Measurements from ENCODE around the gene ANGPTL8. TPM values are rescaled to one million over a fixed set of nuclear protein-coding genes. Genes with fewer than 3 reads are reported as not detected.

The ANGPTL8 gene
- total RNA-seq, 1 experiment from 2014 or later, result not detected

DNA sequence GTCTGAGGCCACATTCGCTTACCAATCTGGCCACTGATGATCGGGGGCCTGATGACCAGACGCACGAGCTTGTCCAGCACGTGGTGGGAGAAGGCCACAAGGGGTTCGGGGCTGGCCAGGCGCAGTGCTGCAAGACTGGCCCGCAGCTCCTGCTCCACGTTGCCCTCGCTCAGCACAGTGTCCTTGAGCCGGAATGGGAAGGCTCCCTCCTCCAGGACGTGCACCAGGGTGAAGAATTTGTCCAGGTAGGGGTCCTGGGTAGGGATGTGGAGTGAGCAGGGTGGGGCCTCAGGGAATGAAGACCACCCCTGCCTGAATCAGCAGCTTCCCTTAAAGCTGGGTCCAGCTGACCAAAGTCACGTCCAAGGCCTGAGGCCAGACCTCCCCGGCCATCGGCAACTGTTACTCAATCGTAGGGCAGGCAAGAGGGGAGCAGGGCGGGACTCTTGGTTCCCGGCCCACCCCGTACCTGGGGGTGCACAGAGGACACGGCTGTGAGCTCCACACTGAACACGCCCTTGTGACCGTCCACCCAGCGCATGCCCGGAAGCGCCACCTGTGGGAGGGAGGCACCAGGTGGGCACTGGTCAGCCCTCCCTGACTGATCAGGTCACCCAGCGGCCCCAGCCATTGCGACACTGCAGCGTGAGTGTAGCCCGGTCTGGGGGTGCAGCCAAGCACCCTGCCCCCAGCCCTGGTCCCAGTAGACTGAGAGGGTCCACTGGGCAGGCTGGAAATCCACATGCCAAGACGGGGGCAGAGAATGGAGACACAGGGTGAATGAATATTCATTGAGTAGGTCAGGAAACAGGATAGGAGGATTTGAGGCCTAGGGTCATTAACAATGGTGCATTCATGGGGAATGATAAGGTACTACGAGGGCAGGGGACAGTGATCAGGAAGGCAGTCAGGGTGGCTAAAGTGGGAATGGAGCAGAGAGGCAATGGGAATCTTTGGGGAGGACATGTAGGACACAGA lies 2.8 kb upstream of the ANGPTL8 start:
- no peak for DNase-seq (ENCODE audit: low read depth)

- no peak for DNase-seq (ENCODE audit: low read depth)
Observed at GRCh38 chr19:11237321-11237720, 2.1 kb upstream of the ANGPTL8 start.

- no peak for DNase-seq (ENCODE audit: low read depth)
Observed at GRCh38 chr19:11238041-11238440, 1.4 kb upstream of the ANGPTL8 start.

- DNase-seq (ENCODE audit: low read depth), result no peak
Observed at GRCh38 chr19:11238781-11239376, 540 bp upstream of the ANGPTL8 start.

DNA sequence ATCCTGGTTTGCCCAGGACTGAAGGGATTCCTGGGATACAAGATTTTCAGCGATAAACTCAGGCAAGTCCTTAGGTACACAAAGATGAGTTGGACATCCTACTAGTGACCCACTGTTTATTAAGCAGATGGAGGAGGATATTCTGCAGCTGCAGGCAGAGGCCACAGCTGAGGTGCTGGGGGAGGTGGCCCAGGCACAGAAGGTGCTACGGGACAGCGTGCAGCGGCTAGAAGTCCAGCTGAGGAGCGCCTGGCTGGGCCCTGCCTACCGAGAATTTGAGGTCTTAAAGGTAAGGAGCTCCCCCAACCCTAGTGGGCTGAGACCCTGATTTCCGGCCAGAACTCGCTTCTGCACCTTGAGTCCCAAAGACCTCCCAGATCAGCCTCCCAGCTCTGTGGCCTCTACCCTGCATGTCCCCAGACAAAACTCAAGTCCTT lies 607 bp downstream of the ANGPTL8 start:
- DNase-seq (ENCODE audit: low read depth), result no peak

GRCh38 chr19:11242025-11242424 lies 2.6 kb downstream of the ANGPTL8 start:
- DNase-seq (ENCODE audit: low read depth), result no peak

DNA sequence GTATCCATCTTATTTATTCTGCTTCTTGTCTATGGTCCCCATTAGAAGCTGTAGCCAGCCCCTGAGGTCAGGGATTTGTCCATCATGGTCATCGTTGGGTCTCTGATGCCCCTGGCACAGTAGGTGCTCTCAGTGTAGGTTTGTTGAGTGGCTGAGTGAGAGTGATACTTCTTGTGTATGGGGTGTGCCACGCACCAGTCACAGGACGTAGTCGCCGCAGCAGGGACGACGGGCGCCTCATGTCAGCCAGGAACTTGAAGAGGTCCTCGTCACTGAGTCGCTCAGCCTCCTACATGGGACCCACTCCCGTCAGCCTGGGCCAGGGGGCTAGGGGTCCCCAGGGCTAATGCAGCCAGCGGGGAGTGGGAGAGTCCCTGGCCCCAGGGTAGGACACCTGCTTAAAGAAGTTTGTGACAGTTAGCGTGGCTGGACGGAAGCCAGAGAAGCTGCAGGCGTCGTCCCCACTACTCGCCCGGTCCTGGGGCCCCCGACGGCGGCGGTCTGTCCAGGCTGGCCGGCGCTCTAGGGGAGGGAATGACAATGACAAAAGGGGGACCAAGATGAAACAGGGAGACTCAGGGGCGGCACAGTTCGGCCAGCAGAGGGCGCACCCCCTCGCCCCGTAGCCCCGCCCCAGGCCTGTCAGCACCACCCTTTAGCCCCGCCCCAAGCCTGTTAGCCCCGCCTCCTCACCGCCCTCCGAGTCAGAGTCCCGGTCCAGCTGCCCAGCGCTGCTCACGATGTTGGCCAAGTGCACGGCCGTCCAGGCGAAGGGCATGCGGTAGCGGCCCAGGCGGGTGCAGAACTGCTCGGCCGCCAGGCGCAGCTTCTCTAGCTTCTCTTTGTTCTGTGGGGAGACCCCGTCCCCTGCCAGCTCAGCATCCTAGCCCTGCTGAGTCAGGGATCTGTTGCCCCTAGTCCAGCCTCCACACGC lies 3.7 kb downstream of the ANGPTL8 start:
- peak; percentile 82 for DNase-seq (ENCODE audit: low read depth)

DNA sequence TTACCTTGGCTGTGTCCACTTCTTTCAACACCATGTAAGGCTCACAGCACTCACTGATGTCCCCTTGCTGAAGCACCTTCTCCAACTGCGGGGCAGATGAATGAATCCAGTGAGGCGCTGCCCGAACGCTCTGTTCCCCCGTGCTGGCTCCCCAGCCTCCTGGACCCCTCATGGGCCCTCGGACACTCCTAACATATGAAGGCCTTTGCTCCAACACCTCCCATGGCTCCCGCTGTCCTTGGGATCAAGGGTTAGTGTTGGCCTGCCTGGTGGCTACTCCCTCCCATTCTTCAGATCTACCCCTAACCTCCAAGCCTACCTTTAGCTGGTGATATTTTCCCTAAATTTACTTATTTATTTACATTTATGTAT lies 4.4 kb downstream of the ANGPTL8 start:
- DNase-seq (ENCODE audit: low read depth), result no peak

DNA sequence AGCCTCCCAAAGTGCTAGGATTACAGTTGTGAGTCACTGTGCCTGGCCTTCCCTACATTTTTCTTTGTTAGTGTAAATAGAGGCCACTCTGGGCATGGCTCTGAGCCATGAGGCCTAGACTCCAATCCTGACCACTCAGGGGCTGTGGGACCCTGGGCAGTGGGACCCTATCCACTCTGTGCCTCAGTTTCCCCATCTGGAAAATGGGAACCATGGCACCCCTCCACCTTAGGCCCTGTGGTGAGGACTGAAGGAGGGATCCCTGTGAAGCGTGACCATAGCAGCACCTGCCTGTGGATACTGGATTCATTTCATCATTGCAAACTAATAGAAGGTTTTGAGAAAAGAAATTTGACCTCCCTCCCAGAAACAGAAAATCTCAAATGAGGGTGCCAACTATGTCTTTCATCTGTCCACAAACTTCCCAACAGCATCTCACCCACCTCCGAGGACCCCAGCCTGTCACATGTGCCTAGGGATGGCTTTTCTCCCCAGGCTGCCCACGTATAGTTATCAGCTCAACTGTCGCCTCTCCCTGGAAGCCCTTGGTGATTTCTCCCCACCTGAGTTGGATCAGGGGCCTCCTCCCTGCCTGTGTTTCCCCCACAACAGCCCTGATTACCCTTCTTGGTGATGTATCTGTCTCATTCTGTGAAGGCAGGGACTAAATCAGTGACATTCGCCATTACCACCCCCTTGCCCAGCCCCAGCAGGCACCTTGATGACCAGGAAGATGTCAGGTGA lies 5.6 kb downstream of the ANGPTL8 start:
- peak; percentile 36 for DNase-seq (ENCODE audit: low read depth)

DNA sequence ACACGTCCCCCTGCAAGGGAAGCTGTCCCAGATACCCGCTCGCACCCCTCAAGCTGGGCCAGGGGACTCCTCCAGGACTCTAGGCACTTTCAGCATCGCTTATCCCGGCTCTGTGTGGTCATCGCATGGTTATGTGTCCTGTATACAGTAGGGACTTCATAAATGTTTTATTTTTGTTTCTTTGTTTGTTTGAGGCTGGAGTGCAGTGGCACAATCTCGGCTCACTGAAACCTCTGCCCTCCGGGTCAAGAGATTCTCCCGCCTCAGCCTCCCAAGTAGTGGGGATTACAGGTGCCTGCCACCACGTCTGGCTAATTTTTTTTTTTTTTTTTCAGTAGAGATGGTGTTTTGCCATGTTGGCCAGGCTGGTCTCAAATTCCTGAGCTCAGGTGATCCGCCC lies 7.5 kb downstream of the ANGPTL8 start:
- DNase-seq (ENCODE audit: low read depth), result no peak

DNA sequence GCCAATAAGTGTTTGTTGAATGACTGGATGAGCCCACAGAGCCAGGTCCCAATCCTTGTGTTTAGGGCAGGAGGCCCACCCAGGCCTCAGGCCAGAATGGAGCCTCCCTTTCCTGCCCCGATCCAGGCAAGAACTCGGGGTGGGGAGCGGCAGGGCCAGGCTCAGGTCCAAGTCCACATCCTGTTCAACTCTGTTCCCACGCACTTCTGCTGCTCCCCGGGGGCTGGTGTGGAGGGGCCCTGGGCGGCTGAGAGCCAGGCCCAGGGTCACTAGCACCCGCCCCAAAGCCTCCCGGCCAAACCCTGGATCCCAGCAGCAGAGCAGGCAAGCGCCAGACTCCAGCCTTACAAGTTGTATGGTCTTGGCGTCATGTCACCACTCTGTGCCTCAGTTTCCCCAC lies 8.0 kb downstream of the ANGPTL8 start:
- no peak for DNase-seq (ENCODE audit: low read depth)

- no peak for DNase-seq (ENCODE audit: low read depth)
Observed at GRCh38 chr19:11247934-11248333, 8.5 kb downstream of the ANGPTL8 start.

- DNase-seq (ENCODE audit: low read depth), result no peak
Observed at GRCh38 chr19:11248852-11249251, 9.4 kb downstream of the ANGPTL8 start.

DNA sequence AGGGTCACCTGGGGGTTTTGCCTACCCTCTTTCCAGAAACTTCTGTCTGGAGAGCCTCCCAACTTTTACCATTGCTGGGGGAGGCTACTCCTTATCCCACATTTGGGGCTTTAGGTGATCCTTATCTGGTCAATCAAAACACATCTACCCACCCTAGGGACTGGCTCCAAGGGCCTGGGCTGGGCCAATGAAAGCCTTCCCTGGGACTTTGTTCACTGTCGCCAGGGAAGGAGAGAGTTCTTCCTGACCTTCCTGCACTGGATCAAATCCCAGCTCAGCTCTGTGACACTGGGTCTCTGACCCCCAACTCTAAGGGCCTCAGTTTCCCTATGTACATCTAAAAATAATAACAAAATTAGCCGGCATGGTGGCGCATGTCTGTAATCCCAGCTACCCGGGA lies 11.8 kb downstream of the ANGPTL8 start:
- DNase-seq (ENCODE audit: low read depth), result no peak

DNA sequence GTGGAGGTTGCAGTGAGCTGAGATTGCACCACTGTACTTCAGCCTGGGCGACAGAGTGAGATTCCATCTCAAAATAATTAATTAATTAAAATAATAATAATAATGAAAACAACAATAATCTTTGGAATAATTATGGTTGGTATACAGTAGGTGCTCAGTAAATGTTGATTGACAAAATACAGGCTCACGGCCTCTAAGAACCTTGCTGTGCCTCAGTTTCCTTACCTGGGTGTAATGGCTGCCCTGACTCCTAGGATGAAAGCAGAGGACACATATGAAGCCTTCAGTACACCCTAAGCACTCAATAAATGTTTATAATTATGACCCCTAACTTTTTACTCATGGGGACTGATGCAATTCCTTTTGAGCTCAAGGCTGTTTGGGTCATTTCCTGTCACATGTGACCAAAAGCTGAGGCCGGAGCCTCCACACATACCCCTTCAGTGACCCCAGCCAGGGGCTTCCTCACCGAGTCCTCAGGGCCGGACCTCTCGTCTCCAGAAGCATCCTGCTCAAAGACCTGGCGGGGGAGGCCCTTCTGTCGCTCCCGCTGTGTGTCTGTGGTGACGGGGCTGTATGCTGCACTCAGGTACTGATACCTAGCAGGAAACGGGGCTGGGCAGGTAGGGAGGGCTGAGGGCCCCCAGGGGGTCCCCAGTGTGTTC lies 12.4 kb downstream of the ANGPTL8 start:
- DNase-seq (ENCODE audit: low read depth), result no peak

- no peak for DNase-seq (ENCODE audit: low read depth)
Observed at GRCh38 chr19:11252665-11253355, 13.4 kb downstream of the ANGPTL8 start.

DNA sequence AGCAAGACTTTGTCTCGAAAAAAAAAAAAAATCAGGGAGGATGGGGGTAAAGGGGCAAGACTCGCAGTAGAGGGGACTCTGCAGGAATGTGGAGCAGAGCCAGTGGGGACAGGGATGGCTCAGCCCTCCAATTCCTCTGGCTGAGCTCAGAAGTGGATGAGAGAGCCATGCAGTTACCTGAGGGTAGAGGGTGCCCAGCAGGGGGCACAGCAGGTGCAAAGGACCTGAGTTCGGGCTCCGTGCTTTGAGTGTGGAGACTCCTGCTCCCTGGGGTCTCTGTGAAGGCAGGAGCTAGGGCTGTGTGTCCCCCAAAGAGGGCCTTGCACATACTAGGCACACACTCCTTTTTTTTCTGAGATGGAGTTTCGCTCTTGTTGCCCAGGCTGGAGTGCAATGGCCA lies 15.2 kb downstream of the ANGPTL8 start:
- no peak for DNase-seq (ENCODE audit: low read depth)

DNA sequence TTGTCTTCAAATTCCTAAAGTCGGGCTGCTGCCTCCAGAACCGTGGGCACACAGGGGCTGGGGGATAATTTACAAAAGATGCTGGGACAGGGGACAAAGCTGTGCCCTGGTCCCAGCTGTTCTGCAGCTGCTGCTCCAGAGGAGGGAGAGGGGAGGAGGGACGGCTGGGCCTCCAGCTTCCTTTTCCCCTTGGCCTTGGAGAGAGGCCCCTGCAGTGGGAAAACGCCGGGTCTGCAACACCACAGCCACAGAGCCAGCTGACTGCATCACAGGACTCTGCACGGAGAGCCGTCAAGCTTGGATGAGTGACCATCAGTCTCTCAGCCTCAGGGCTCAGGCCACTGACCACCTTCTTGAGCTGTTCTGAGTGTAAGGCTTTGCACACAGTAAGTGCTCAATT lies 16.8 kb downstream of the ANGPTL8 start:
- DNase-seq (ENCODE audit: low read depth), result no peak

DNA sequence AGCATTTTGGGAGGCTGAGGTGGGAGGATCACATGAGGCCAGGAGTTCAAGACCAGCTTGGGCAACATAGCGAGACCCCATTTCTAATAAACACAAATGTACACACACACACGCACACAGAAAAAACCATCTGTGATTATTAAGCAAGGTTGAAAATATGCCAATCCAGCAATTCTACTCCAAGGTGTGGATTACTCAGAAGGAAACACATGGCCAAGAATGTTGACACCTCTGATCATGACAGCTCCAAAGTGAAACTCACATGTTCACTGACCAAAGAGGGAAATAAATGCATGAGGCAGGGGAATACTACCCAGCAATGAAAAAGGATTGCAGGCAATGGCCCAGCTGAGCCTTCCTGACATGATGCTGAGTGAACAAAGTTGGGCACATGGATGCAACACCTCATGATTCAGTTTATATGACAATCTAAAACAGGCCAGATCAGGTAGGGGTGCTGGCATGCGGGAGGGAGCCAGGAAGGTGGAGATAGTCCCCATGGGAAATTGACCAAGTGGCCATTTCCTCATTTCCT lies 18.5 kb downstream of the ANGPTL8 start:
- DNase-seq (ENCODE audit: low read depth), result no peak

DNA sequence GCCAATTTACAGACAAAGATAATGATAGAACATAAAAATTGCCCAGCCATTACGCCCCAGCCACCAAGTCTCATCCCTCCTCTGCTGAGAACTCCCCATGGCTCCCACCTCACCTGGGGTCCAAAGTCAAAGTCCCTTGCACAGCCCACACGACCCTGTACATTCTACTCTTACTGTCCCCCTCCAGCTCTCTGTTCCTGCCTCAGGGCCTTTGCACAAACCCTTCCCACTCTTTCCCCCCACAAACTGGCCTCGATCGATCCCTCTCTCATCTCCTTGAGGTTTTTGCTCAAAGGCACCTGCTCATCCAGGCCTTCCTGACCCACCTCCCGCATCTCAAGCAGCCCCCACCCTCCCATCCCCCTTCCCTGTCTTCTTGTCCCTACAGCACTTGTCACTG lies 21.6 kb downstream of the ANGPTL8 start:
- DNase-seq (ENCODE audit: low read depth), result no peak
